HepG2 (cell line): Measurements from ENCODE around the gene SAP130.

Experiments
- EP300 ChIP-seq, 3 experiments: sonication (generic) in 1 of 3; formaldehyde crosslinking in 1 of 3; IDR thresholded peaks; 2 replicates each; pipeline versions ENCODE4 v1.5.1 to v1.6.1; 2011 to 2020; ENCODE audit warnings: low read depth in 2 of 3, low read length in 2 of 3, borderline replicate concordance in 1 of 3, improper control_type of control experiment in 1 of 3, mild to moderate bottlenecking in 1 of 3, missing genetic modification reagents in 1 of 3, moderate library complexity in 1 of 3
- JUND ChIP-seq: sonication (generic); formaldehyde crosslinking; IDR thresholded peaks from 2 replicates; pipeline ENCODE4 v1.8.0; 2022; ENCODE audit warnings: mild to moderate bottlenecking, missing genetic modification reagents
- MYC ChIP-seq: sonication (generic); formaldehyde crosslinking; IDR thresholded peaks from 2 replicates; pipeline ENCODE4 v1.9.0; 2021; ENCODE audit warnings: missing genetic modification reagents, borderline replicate concordance
- NFYB ChIP-seq: sonication (generic); formaldehyde crosslinking; IDR thresholded peaks from 2 replicates; pipeline ENCODE4 v1.4.0; 2020; ENCODE audit warnings: missing genetic modification reagents
- RAD21 ChIP-seq: fragments of 450-650 bp; formaldehyde crosslinking; IDR thresholded peaks from 2 replicates; pipeline ENCODE4 v1.5.0; 2020; ENCODE audit warnings: mild to moderate bottlenecking
- ZNF121 ChIP-seq: sonication (generic); formaldehyde crosslinking; IDR thresholded peaks from 2 replicates; pipeline ENCODE4 v1.5.0; 2020; ENCODE audit warnings: mild to moderate bottlenecking, missing genetic modification reagents
- TF ChIP-seq, protein P1 (sequence below): sonication (generic); formaldehyde crosslinking; IDR thresholded peaks from 2 replicates; pipeline ENCODE4 v1.4.0; 2020; ENCODE audit warnings: missing genetic modification reagents, borderline replicate concordance
- TF ChIP-seq, protein P2 (sequence below): sonication (generic); formaldehyde crosslinking; IDR thresholded peaks from 2 replicates; pipeline ENCODE4 v1.4.0; 2020; ENCODE audit warnings: missing genetic modification reagents
- TF ChIP-seq, protein P3 (sequence below): IDR thresholded peaks from 2 replicates; pipeline ENCODE4 v1.6.1; 2016; ENCODE audit warnings: low read depth

DNA sequence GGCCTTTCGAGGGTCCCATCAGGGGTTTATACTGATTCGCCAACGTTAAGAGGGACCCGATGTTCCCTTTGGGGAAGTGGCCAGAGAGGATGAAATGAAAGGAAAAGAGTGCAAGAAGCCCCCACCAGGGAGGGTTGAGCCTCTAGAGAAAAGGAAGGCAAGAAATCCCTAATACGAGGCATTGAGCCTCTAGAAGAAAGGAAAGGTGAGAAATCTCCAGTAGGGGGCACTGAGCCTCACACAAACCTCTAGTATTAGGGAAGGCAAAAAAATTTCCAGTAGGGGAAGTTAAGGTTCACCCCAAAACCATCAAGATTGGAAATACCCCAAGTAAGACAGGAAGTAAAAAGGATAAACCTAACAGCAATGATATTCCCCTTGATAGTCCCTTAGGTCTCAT lies 9.8 kb upstream of the SAP130 start:
- TF ChIP-seq RAD21 (no peak), NFYB (CRISPR knock-in tag) (no peak), ZNF121 (no peak), JUND (CRISPR knock-in tag) (no peak), MYC (CRISPR knock-in tag) (no peak), EP300 (IDR thresholded peaks at IDR 0.05; ENCODE audit: low read depth in 2 of 2, low read length in 2 of 2) (no peak), EP300 (CRISPR knock-in tag; IDR thresholded peaks at IDR 0.05; ENCODE audit: borderline replicate concordance) (no peak)
- TF ChIP-seq, protein P1, sequence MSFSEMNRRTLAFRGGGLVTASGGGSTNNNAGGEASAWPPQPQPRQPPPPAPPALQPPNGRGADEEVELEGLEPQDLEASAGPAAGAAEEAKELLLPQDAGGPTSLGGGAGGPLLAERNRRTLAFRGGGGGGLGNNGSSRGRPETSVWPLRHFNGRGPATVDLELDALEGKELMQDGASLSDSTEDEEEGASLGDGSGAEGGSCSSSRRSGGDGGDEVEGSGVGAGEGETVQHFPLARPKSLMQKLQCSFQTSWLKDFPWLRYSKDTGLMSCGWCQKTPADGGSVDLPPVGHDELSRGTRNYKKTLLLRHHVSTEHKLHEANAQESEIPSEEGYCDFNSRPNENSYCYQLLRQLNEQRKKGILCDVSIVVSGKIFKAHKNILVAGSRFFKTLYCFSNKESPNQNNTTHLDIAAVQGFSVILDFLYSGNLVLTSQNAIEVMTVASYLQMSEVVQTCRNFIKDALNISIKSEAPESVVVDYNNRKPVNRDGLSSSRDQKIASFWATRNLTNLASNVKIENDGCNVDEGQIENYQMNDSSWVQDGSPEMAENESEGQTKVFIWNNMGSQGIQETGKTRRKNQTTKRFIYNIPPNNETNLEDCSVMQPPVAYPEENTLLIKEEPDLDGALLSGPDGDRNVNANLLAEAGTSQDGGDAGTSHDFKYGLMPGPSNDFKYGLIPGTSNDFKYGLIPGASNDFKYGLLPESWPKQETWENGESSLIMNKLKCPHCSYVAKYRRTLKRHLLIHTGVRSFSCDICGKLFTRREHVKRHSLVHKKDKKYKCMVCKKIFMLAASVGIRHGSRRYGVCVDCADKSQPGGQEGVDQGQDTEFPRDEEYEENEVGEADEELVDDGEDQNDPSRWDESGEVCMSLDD (CRISPR knock-in tag): no peak
- TF ChIP-seq, protein P2, sequence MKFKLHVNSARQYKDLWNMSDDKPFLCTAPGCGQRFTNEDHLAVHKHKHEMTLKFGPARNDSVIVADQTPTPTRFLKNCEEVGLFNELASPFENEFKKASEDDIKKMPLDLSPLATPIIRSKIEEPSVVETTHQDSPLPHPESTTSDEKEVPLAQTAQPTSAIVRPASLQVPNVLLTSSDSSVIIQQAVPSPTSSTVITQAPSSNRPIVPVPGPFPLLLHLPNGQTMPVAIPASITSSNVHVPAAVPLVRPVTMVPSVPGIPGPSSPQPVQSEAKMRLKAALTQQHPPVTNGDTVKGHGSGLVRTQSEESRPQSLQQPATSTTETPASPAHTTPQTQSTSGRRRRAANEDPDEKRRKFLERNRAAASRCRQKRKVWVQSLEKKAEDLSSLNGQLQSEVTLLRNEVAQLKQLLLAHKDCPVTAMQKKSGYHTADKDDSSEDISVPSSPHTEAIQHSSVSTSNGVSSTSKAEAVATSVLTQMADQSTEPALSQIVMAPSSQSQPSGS (CRISPR knock-in tag): no peak
- TF ChIP-seq, protein P3, sequence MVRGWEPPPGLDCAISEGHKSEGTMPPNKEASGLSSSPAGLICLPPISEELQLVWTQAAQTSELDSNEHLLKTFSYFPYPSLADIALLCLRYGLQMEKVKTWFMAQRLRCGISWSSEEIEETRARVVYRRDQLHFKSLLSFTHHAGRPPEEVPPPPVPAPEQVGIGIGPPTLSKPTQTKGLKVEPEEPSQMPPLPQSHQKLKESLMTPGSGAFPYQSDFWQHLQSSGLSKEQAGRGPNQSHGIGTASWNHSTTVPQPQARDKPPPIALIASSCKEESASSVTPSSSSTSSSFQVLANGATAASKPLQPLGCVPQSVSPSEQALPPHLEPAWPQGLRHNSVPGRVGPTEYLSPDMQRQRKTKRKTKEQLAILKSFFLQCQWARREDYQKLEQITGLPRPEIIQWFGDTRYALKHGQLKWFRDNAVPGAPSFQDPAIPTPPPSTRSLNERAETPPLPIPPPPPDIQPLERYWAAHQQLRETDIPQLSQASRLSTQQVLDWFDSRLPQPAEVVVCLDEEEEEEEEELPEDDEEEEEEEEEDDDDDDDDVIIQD (CRISPR knock-in tag): no peak
